Measurements from ENCODE around the gene CTBP1.

Gene CTBP1

DNA sequence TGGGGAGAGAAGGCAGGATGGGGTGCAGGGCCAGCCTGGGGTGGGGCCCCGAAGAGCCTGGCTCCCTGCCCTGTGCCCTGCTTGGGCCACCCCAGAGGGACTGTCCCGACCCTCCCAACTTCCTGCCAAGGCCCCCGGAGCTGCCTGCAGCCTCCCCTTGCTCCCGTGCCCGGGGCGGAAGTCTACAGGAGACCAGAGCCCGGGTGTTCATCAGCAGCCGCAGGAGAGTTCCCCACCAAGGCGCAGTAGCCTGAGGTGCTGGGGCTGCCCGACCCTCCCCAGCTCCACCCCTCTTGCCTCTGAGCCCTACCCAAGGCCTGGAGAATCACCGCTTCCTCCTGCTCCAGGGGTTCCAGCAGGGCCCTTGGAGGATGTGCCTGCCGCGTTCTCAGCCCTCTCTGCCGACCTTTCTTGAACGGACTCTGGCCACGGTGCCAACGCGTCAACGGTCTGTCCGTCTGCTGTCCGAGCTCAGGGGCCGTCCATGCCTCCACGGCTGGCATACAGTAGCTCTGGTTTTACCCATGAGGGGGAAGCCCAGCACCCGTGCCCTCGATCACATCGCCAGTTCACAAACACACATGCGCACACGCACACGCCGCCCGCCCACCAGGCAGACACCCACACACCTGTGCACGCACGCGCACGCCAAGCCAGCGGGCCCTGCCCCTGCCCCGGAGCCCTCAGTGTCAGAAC lies 40.5 kb downstream of the CTBP1 start:
- DNase-seq, result no peak

DNA sequence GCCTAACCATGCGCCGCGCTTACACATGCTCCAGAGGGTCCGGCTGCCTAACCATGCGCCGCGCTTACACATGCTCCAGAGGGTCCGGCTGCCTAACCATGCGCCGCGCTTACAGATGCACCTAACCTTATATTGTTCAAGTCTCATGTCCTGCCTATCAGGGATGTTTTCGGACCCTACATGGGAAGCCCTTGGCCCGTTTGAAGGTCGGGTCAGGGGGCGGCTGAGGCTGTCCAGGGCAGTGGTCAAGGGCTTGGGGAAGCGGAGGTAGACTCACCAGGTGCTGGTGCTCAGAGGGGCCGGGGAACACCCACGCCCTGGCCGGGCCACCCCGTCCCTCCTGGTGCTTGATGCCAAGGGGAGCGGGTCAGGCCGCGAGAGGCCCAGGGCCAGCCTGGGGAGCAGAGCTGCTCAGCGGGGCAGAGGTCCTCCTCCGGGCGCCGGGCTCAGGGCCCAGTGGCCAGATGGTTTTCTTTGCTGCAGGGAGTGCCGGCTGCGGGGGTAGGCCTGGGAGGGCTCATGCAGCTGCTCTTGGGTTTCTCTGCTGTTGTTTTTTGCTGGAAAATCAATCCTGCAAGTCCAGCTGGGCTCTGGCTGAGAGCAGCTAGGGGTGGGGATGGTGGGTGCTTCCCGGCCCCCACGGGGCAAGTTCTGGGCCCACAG lies 41.2 kb downstream of the CTBP1 start:
- no peak for DNase-seq

DNA sequence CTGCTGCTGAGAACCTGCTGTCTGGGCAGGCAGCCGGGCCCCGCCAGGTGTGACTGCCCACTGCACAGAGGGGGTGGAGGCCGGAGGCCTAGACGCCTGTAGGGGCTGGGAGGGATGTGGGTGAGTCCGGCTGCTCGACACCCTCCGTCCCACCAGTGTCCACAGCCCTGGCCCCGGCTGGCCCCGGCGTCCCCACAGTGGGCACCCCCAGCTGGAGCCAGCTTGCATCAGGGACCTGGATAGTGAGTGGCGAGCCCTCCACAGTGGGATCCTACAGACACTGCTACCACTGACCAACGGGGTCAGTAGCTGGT lies 41.8 kb downstream of the CTBP1 start:
- no peak for DNase-seq

- no peak for DNase-seq
Observed at GRCh38 chr4:1206299-1207156, 42.4 kb downstream of the CTBP1 start.

GRCh38 chr4:1205586-1206298 lies 43.2 kb downstream of the CTBP1 start:
- no peak for DNase-seq

GRCh38 chr4:1204828-1205585 lies 43.9 kb downstream of the CTBP1 start:
- DNase-seq, result no peak

- no peak for DNase-seq
Observed at GRCh38 chr4:1204286-1204827, 44.6 kb downstream of the CTBP1 start.

DNA sequence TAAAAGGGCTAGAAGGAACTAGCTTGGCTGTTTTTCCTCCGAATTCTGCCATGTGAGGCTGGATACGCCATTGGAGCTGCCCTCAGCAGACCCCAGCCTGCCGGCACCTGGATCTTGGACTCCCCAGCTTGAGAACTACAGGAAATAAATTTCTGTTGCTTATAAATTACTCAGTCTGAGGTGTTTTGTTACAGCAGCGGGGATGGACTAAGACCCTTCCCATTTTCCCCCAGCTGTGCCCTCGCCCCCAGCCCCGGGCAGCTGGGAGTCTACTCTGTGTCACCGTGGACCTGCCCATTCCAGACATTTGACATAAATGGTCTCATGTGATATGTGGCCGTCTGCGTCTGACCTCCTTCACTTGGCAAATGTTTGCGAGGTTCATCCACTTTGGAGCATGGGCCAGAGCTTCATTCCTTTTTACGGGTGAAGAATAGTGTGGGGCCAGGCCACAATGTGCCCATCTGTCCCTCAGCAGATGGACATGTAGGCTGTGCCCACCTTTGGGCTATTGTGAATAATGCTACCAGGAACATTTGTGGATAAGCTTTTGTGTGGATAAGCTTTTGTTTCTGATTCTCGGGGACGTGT lies 45.8 kb downstream of the CTBP1 start:
- no peak for DNase-seq

DNA sequence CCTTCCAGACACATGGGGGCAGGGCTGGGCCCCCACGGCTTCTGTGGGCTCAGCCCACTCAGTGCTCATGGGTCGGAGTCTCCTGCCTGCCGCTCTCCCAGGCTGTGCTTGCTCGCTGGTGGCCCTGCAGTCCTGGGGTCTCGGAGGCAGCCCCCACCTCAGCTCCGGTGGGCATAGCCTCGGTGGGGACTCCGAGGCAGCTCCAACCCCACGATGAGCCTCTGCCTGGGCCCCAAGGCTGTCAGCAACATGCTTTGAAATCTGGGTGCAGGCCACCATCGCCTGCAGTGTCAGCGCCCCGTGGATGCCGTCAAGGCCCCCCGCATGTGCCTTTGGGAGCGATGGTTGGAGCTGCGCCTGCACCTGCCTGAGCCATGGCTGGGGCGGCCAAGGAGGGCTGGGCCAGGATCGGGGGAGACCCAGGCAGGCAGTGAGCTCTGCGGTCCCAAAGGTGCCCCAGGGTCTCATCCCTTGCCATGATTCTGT lies 46.4 kb downstream of the CTBP1 start:
- DNase-seq, result no peak

- DNase-seq, result no peak
Observed at GRCh38 chr4:1201851-1202525, 46.9 kb downstream of the CTBP1 start.

DNA sequence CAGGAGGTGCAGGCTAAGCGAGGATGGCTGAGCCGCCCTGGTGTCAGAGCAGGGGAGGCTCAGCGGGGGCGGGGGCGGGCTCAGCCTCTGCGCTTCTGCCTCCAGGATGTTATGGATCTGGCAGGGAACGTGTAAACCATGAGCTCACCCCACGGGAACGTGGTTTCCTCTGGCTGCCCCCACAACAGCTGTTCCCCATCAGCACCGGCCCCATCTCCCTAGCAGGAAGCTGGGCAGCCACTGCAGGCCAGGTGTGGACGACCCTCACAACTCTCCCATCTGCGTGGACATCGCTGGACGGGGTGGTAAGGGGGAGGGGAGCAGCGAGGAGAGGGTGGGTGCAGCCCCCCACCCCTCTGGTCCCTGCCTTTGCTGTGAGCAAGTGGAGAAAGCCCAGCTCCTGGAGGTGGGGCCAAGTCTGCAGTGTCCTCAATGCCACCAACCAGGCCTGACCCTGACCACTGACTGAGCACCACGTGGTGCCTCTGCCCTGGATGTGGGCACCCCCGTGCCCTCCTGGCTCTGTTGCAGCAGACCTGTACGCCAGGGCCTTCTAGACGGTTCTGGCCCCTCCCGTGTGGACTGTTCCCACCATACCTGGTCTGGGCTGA lies 48.4 kb downstream of the CTBP1 start:
- no peak for DNase-seq

GRCh38 chr4:1199556-1200331 lies 49.2 kb downstream of the CTBP1 start:
- DNase-seq, result no peak

DNA sequence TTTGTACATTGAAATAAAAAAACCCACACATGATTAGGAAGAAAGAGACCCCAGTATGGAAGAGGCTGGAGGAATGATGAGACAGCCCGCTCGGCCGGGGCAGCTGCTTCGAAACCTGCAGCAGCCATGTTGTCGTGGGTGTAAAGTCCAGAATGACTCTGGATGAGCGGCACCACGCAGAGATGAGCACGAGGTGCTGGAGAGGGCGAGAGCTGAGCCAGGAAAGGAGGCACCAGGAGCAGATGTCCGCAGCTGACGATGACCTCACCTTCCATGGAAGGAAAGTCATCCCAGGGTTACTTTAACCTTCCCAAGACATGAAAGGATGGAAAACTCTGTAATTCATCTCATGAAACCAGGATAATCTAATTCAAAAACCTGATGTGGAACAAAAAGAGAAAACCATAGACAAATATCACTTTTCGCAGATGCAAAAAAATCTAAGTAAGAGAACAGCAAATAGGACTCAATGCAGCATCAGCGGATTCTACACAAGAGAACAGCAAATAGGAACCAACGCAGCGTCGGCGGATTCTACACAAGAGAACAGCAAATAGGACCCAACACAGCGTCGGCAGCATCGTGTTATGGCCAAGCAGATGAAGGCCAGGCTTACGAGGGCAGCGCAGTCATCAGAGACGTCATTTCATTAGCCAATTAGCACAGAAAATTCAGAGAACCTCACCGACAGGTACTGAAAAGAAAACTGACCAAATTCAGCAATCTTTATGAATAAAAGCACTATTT lies 50.7 kb downstream of the CTBP1 start:
- DNase-seq, result no peak

DNA sequence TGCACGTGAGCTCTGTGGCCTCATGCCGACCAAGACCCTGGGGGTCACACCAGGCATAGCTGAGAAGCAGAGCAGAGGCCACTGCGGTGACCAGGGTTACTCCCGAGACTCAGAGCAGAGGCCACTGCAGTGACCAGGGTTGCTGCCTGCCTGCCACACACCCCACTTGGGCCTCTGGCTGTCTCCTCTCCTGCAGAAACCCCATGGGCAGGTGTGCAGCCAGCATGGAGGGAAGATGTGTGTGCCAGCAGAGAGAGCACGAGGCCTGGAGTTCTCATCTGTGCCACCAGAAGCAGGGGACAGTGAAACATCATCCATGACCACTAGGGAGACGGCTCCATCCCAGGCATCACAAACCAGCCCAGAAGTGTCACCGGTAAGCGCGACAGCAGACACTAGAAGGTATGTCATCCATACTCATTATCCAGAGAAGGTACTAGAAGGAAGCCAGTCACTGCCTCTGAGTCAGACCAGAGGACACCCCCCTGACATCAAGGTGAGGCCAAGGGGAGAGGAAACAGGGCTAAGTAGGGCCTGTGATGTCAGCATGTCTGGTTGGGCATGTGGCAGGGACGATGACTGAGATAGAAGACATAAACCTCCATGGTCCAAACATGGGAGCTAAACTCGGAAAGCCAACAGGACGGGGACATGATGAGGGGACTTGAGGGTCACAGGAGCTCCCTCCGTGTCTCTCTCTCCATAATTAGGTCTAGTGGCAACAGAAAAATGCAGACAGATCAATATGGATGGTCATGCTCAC lies 52.3 kb downstream of the CTBP1 start:
- DNase-seq, result no peak

DNA sequence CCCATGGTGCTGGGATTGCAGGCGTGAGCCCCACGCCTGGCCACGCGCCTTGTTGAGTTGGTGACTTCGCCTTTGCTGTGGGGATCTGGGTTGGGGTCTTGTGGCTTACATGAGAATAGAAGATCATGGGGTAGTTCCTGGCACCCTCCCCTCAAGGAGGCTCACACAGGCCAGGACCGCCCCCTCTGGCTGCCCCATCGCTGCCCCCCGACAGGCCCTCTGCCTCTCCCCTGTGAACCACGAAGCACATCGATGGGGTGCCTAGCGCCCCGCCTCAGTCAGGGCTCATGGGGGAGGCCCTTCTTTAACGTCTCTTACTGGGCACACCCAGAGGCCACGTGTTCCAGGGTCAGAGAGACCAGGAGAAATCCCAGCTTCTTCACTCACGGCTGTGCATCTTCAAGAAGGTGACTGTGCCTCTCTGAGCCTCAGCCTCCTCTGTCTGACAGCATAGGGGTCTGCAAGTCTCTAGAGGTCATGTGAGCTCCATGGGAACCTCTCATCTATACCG lies 53.0 kb downstream of the CTBP1 start:
- DNase-seq, result no peak

DNA sequence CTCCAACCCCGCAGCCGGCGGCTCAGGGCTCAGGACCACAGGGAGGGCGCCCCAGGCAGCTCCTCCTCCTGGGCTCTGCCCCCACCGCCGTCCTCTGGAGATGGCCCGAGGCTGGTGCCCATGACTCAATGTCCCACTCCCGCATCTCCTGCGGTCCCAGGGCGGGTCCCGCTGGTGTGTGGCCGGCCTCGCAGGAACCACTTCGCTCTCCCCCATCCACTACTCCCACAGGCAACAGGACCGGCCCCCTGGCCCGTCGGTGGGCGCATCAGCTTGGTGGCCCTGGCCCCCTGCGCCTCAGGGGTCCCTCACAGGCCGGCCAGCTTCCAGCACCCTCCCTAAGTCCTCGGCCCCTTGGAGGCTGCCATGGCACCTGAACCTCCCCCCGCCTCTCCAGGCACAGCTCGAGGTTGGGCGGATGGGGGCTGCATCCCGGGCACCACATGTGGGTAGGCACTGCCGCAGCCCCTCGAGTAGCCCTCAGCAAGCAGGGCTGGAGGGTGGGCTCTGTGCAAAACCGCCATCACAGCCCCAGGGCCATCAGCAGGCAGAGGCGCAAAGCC lies 53.7 kb downstream of the CTBP1 start:
- no peak for DNase-seq

GRCh38 chr4:1194010-1194900 lies 54.7 kb downstream of the CTBP1 start:
- DNase-seq, result no peak
